Measurements from ENCODE around the gene RBKS.

The RBKS gene

GRCh38 chr2:27803046-27803445 is 87.1 kb downstream of the RBKS start:
- H3K36me3 Mint-ChIP-seq (ENCODE audit: low read depth): no peaks in the 10 kb centered on the region
- no peaks in the 10 kb centered on the region for H3K27me3 Mint-ChIP-seq (ENCODE audit: low read depth)
- no peak for DNase-seq (ENCODE audit: low spot score)
- no peaks in the 10 kb centered on the region for H3K4me1 Mint-ChIP-seq (ENCODE audit: low read depth)
- H3K4me3 Mint-ChIP-seq: no peak overlapping the region
- no peak overlapping the region for H3K27ac Mint-ChIP-seq
- H3K9me3 Mint-ChIP-seq: no peaks in the 10 kb centered on the region

GRCh38 chr2:27802547-27802946 is 87.6 kb downstream of the RBKS start:
- no peaks in the 10 kb centered on the region for H3K9me3 Mint-ChIP-seq
- H3K27me3 Mint-ChIP-seq (ENCODE audit: low read depth): no peaks in the 10 kb centered on the region
- H3K27ac Mint-ChIP-seq: no peak overlapping the region
- H3K4me3 Mint-ChIP-seq: no peak overlapping the region
- H3K4me1 Mint-ChIP-seq (ENCODE audit: low read depth): no peaks in the 10 kb centered on the region
- H3K36me3 Mint-ChIP-seq (ENCODE audit: low read depth): no peaks in the 10 kb centered on the region
- no peak for DNase-seq (ENCODE audit: low spot score)

- no peak overlapping the region for H3K4me3 Mint-ChIP-seq
- no peaks in the 10 kb centered on the region for H3K36me3 Mint-ChIP-seq (ENCODE audit: low read depth)
- no peaks in the 10 kb centered on the region for H3K4me1 Mint-ChIP-seq (ENCODE audit: low read depth)
- no peaks in the 10 kb centered on the region for H3K27me3 Mint-ChIP-seq (ENCODE audit: low read depth)
- DNase-seq (ENCODE audit: low spot score): no peak
- no peak overlapping the region for H3K27ac Mint-ChIP-seq
- no peaks in the 10 kb centered on the region for H3K9me3 Mint-ChIP-seq
Measured at GRCh38 chr2:27800856-27801255, 89.3 kb downstream of the RBKS start.

GRCh38 chr2:27799646-27800010 is 90.6 kb downstream of the RBKS start:
- H3K27me3 Mint-ChIP-seq (ENCODE audit: low read depth): no peaks in the 10 kb centered on the region
- H3K27ac Mint-ChIP-seq: no peak overlapping the region
- DNase-seq (ENCODE audit: low spot score): no peak

GRCh38 chr2:27798948-27799645 is 91.1 kb downstream of the RBKS start:
- no peak overlapping the region for H3K27ac Mint-ChIP-seq
- DNase-seq (ENCODE audit: low spot score): no peak
- H3K4me3 Mint-ChIP-seq: no peak overlapping the region
- no peaks in the 10 kb centered on the region for H3K9me3 Mint-ChIP-seq
- H3K4me1 Mint-ChIP-seq (ENCODE audit: low read depth): no peaks in the 10 kb centered on the region
- no peaks in the 10 kb centered on the region for H3K27me3 Mint-ChIP-seq (ENCODE audit: low read depth)
- no peaks in the 10 kb centered on the region for H3K36me3 Mint-ChIP-seq (ENCODE audit: low read depth)

More at GRCh38 chr2:27799646-27800010, 90.6 kb downstream of the RBKS start:
- Mint-ChIP-seq H3K4me3 (no peak overlapping the region), H3K36me3 (ENCODE audit: low read depth) (no peaks in the 10 kb centered on the region), H3K4me1 (ENCODE audit: low read depth) (no peaks in the 10 kb centered on the region), H3K9me3 (no peaks in the 10 kb centered on the region)

GRCh38 chr2:27798486-27798885 is 91.7 kb downstream of the RBKS start:
- H3K36me3 Mint-ChIP-seq (ENCODE audit: low read depth): no peaks in the 10 kb centered on the region
- H3K4me3 Mint-ChIP-seq: no peak overlapping the region
- H3K27ac Mint-ChIP-seq: no peak overlapping the region
- no peaks in the 10 kb centered on the region for H3K27me3 Mint-ChIP-seq (ENCODE audit: low read depth)
- no peaks in the 10 kb centered on the region for H3K4me1 Mint-ChIP-seq (ENCODE audit: low read depth)
- H3K9me3 Mint-ChIP-seq: no peaks in the 10 kb centered on the region
- no peak for DNase-seq (ENCODE audit: low spot score)

- Mint-ChIP-seq H3K27ac (no peak overlapping the region), H3K4me3 (no peak overlapping the region), H3K27me3 (ENCODE audit: low read depth) (no peaks in the 10 kb centered on the region), H3K9me3 (no peaks in the 10 kb centered on the region), H3K36me3 (ENCODE audit: low read depth) (no peaks in the 10 kb centered on the region), H3K4me1 (ENCODE audit: low read depth) (no peaks in the 10 kb centered on the region)
- DNase-seq (ENCODE audit: low spot score): no peak
Measured at GRCh38 chr2:27797841-27798240, 92.3 kb downstream of the RBKS start.

GRCh38 chr2:27796791-27797765 is 93.1 kb downstream of the RBKS start:
- no peak overlapping the region for H3K27ac Mint-ChIP-seq
- DNase-seq (ENCODE audit: low spot score): no peak
- no peaks in the 10 kb centered on the region for H3K36me3 Mint-ChIP-seq (ENCODE audit: low read depth)
- H3K4me1 Mint-ChIP-seq (ENCODE audit: low read depth): no peaks in the 10 kb centered on the region
- H3K9me3 Mint-ChIP-seq: no peaks in the 10 kb centered on the region
- no peak overlapping the region for H3K4me3 Mint-ChIP-seq
- no peaks in the 10 kb centered on the region for H3K27me3 Mint-ChIP-seq (ENCODE audit: low read depth)

- no peaks in the 10 kb centered on the region for H3K9me3 Mint-ChIP-seq
- H3K27me3 Mint-ChIP-seq (ENCODE audit: low read depth): no peaks in the 10 kb centered on the region
- H3K36me3 Mint-ChIP-seq (ENCODE audit: low read depth): no peaks in the 10 kb centered on the region
- H3K4me1 Mint-ChIP-seq (ENCODE audit: low read depth): no peaks in the 10 kb centered on the region
- no peak overlapping the region for H3K27ac Mint-ChIP-seq
- no peak overlapping the region for H3K4me3 Mint-ChIP-seq
- DNase-seq (ENCODE audit: low spot score): no peak
Measured at GRCh38 chr2:27795868-27796277, 94.3 kb downstream of the RBKS start.

GRCh38 chr2:27795093-27795834 is 94.9 kb downstream of the RBKS start:
- Mint-ChIP-seq H3K27me3 (ENCODE audit: low read depth) (no peaks in the 10 kb centered on the region), H3K27ac (no peak overlapping the region), H3K4me3 (no peak overlapping the region), H3K4me1 (ENCODE audit: low read depth) (no peaks in the 10 kb centered on the region), H3K36me3 (ENCODE audit: low read depth) (no peaks in the 10 kb centered on the region), H3K9me3 (no peaks in the 10 kb centered on the region)
- DNase-seq (ENCODE audit: low spot score): no peak

- Mint-ChIP-seq H3K4me1 (ENCODE audit: low read depth) (no peaks in the 10 kb centered on the region), H3K27me3 (ENCODE audit: low read depth) (no peaks in the 10 kb centered on the region), H3K36me3 (ENCODE audit: low read depth) (no peaks in the 10 kb centered on the region), H3K4me3 (no peak overlapping the region), H3K27ac (no peak overlapping the region), H3K9me3 (no peaks in the 10 kb centered on the region)
- no peak for DNase-seq (ENCODE audit: low spot score)
Measured at GRCh38 chr2:27792759-27793158, 97.4 kb downstream of the RBKS start.

- Mint-ChIP-seq H3K4me3 (no peak overlapping the region), H3K27ac (no peak overlapping the region), H3K9me3 (no peaks in the 10 kb centered on the region), H3K4me1 (ENCODE audit: low read depth) (no peaks in the 10 kb centered on the region), H3K27me3 (ENCODE audit: low read depth) (no peaks in the 10 kb centered on the region), H3K36me3 (ENCODE audit: low read depth) (no peaks in the 10 kb centered on the region)
- no peak for DNase-seq (ENCODE audit: low spot score)
Measured at GRCh38 chr2:27790796-27791195, 99.4 kb downstream of the RBKS start.

GRCh38 chr2:27782701-27783100 is 107.5 kb downstream of the RBKS start:
- Mint-ChIP-seq H3K36me3 (ENCODE audit: low read depth) (peaks cover 16% of the 10 kb centered on the region), H3K4me1 (ENCODE audit: low read depth) (peaks cover 4% of the 10 kb centered on the region), H3K27me3 (ENCODE audit: low read depth) (no peaks in the 10 kb centered on the region), H3K9me3 (no peaks in the 10 kb centered on the region), H3K27ac (no peak overlapping the region), H3K4me3 (no peak overlapping the region)
- no peak for DNase-seq (ENCODE audit: low spot score)

GRCh38 chr2:27781496-27781895 is 108.7 kb downstream of the RBKS start:
- H3K36me3 Mint-ChIP-seq (ENCODE audit: low read depth): peaks cover 16% of the 10 kb centered on the region
- no peaks in the 10 kb centered on the region for H3K27me3 Mint-ChIP-seq (ENCODE audit: low read depth)
- no peak for DNase-seq (ENCODE audit: low spot score)
- H3K27ac Mint-ChIP-seq: no peak overlapping the region
- no peaks in the 10 kb centered on the region for H3K9me3 Mint-ChIP-seq
- H3K4me3 Mint-ChIP-seq: no peak overlapping the region
- peaks cover 4% of the 10 kb centered on the region for H3K4me1 Mint-ChIP-seq (ENCODE audit: low read depth)
